IPS DF 6.9 (cell line): ENCODE measurements around the gene NRXN3.

ENCODE experiments used
- DNase-seq: peaks from one replicate; pipeline ENCODE4 v3.0.0-alpha.2; 2013; ENCODE audit warnings: low read depth, low spot score
- H3K27ac ChIP-seq: one replicate; pipeline ENCODE4 v1.5.1; 2013; ENCODE audit warnings: low read length, control low read depth
- H3K27me3 ChIP-seq: 2 replicates; pipeline ENCODE4 v1.6.1; 2013; ENCODE audit warnings: mild to moderate bottlenecking, low read length; ENCODE audit not compliant: control insufficient read depth, insufficient read depth
- H3K36me3 ChIP-seq: 2 replicates; pipeline ENCODE4 v1.6.1; 2013; ENCODE audit warnings: low read length; ENCODE audit not compliant: control insufficient read depth, insufficient read depth
- H3K4me1 ChIP-seq: 2 replicates; pipeline ENCODE4 v1.6.1; 2013; ENCODE audit warnings: low read length; ENCODE audit not compliant: control insufficient read depth, insufficient read depth
- H3K4me3 ChIP-seq: 2 replicates; pipeline ENCODE4 v1.5.1; 2013; ENCODE audit warnings: mild to moderate bottlenecking, low read length
- H3K9me3 ChIP-seq: 2 replicates; pipeline ENCODE4 v1.6.1; 2013; ENCODE audit warnings: low read length, inconsistent platforms; ENCODE audit not compliant: control insufficient read depth, insufficient read depth
- WGBS: extraction: QIAGEN DNeasy Blood & Tissue Kit; methylation state at CpG from one replicate; pipeline ENCODE4 v1.1.7; 2013; ENCODE audit warnings: mixed read lengths, missing lambda C conversion rate; ENCODE audit not compliant: insufficient read length, insufficient coverage; 5-methylcytosine and 5-hydroxymethylcytosine counted together

NRXN3 gene

DNA sequence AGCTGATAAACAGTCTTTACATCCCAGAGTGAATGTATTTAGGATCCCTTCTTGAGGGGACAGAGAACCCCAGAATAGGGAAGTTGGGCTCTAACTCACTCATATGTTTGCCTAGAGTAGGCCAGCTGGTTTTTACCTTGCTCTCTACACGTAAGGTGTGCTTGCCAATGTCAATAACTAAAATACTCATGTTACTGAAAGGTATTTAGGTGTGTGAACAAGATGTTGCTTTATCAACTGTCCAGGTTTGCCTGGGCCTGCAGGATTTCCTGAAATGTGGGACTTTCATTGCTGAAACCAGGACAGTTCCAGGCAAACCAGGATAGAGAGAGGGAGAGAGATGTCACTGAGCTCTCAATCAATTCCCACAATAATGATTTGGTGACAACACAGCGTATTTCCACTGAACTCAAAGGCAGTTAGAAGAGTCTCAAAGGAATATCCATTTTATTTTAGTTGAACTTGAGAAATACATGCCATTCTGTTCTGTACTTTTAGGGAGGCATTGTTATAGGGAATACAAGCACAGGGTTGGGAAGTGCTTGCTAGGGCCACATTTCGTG, 171.7 kb downstream of the NRXN3 start:
- Histone ChIP-seq H3K9me3 (no peaks in the 10 kb centered on the region), H3K27ac (no peak overlapping the region), H3K36me3 (no peaks in the 10 kb centered on the region), H3K4me1 (0 out of 2 replicates have a peak, but pooled peaks cover 2% of the 10 kb centered on the region), H3K27me3 (no peaks in the 10 kb centered on the region), H3K4me3 (no peak overlapping the region)
- DNase-seq: no peak
- WGBS: no CpG with 5 or more reads among the region's 3 CpGs

DNA sequence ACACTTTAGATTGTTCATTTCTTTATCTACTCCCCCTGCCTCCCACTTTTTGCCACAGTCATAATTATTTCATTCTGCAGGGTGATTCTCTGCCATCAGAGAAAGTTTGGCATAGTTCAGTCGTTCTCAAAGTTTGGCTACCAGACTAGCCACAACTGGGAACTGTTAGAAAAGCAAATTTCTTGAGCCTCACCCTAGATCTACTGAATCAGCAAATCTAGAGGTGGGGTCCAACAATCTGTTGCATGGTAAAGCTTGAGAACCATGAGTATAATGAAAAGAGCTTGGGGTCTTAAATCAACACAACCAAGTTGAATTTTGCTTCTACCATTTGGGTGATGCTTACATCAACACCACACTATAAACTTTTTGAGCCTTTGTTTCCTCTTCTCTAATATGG, 172.7 kb downstream of the NRXN3 start:
- WGBS: no CpG with 5 or more reads among the region's 1 CpG
- no peaks in the 10 kb centered on the region for H3K9me3 ChIP-seq
- H3K4me1 ChIP-seq: peaks cover 2% of the 10 kb centered on the region; the same call in 1 of the 2 replicates
- DNase-seq: no peak
- no peaks in the 10 kb centered on the region for H3K27me3 ChIP-seq
- H3K27ac ChIP-seq: no peak overlapping the region
- no peaks in the 10 kb centered on the region for H3K36me3 ChIP-seq
- no peak overlapping the region for H3K4me3 ChIP-seq

DNA sequence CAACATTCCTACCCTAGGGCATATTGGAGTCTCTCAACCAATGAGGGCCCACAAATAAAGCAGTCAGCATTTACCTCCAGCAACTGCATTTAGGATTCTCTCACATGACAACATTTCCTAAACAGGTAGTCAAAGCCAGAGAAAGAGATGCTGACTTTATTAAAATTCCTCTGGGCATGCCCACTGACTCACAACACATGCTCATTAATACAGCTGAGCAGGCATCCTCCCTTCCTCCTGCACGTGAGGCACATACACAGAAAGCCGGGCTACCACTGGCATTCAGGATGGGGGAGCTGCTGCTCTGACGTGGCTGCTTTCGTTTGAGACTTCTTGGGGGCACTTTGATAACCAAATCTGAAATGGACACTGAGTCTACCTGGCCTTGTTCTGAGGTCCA, 174.1 kb downstream of the NRXN3 start:
- no peaks in the 10 kb centered on the region for H3K27me3 ChIP-seq
- no peak for DNase-seq
- no peaks in the 10 kb centered on the region for H3K36me3 ChIP-seq
- H3K4me1 ChIP-seq: peaks cover 2% of the 10 kb centered on the region; the same call in 1 of the 2 replicates
- WGBS: no CpG with 5 or more reads among the region's 4 CpGs
- H3K4me3 ChIP-seq: no peak overlapping the region
- no peak overlapping the region for H3K27ac ChIP-seq
- no peaks in the 10 kb centered on the region for H3K9me3 ChIP-seq

DNA sequence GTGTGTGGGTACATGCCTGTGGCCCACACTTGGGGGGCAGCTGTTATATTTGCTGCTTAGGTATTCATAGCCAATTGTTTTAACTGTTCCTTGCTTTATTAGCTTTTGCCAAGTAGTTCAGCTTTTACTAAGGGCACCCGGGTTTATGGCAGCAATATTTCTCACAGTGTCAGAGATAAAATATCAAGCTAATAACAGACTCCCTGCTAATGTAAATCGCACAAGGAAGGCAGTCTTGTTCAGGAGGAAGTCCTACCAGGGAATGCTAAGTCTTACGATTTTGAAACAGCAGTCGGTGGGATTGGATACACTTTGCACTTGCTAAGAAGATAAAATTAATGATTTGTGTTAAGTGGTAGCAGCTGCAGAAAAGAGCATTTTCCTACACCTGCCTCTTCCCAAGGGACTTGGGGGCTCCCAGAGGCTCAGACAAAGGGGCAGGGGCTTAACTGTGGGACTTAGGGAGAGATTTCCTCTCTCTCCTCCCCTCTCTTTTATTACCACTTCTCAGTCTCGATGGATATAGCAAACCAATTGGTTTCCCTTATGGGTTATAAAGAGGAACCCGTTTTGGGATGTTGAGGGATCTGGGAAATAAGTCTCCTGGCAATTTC, 175.1 kb downstream of the NRXN3 start:
- Histone ChIP-seq H3K9me3 (no peaks in the 10 kb centered on the region), H3K4me3 (no peak overlapping the region), H3K27ac (no peak overlapping the region), H3K4me1 (peaks cover 2% of the 10 kb centered on the region; the same call in 1 of the 2 replicates), H3K36me3 (no peaks in the 10 kb centered on the region), H3K27me3 (no peaks in the 10 kb centered on the region)
- no CpG with 5 or more reads among the region's 6 CpGs for WGBS
- DNase-seq: no peak

DNA sequence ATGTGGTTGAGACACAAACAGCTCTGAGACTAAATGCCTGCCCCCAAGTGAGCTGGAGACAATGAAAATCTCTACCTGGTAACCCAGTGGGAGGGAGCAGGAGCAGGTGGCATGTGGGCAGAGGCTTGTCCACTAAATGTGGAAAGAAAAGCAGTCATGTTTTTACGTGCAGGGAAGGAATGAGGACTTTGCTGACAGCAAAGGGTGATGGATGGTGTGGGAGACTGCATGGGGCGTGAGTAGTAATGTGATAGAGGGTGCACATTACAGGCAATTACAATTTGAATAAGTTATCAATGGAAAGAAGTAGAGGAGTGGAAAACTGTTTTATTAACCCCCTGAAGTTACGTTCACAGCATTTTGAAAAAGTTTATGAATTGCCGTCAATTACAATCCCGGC, 176.6 kb downstream of the NRXN3 start:
- no peaks in the 10 kb centered on the region for H3K27me3 ChIP-seq
- no peak overlapping the region for H3K27ac ChIP-seq
- H3K4me3 ChIP-seq: no peak overlapping the region
- DNase-seq: no peak
- H3K9me3 ChIP-seq: no peaks in the 10 kb centered on the region
- H3K36me3 ChIP-seq: no peaks in the 10 kb centered on the region
- peaks cover 2% of the 10 kb centered on the region; the same call in 1 of the 2 replicates for H3K4me1 ChIP-seq
- 100% methylated on average over 1 of the region's 5 CpGs for WGBS

DNA sequence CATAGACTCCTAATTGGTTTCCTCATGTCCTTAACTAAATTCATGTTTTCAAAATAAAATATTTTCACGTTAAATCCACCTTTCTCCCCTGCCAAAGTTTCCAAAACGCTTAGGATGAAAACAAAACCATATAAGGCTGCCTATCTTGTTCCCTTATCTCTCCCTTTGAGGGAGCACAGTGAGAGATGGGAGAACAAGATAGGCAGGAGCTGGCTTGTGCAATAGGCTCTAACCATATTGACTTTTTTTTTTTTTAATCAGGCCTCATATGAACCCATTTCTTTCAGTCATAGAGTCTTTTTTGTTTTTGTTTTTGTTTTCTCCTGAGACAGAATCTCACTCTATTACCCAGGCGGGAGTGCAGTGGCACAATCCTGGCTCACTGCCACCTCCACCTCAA, 184.9 kb downstream of the NRXN3 start:
- 100% methylated on average over 2 of the region's 3 CpGs for WGBS

DNA sequence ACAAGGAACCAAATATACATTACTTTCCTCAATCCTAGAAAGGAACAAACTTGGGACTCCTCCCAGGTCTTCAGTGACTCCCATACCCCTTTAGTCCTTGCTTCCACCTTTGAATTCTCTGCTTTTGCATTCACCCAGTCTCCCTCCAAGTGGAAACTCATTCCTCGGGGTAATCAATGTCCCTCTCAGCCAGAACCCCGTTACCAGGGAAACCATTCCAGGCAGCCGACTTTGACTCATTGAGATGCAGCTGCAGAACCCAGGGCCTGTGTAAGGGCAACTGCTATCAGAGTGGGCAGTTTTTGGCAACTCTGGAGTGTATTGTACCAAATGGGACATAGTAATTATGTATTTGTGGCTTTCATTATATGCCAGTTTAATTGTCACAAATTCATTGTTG, 186.2 kb downstream of the NRXN3 start:
- no peaks in the 10 kb centered on the region for H3K36me3 ChIP-seq
- H3K27me3 ChIP-seq: no peaks in the 10 kb centered on the region
- no peaks in the 10 kb centered on the region for H3K9me3 ChIP-seq
- H3K4me1 ChIP-seq: no peaks in the 10 kb centered on the region
- no CpG with 5 or more reads among the region's 3 CpGs for WGBS
- no peak for DNase-seq
- no peak overlapping the region for H3K27ac ChIP-seq
- no peak overlapping the region for H3K4me3 ChIP-seq

More for the DNA sequence above, 184.9 kb downstream of the NRXN3 start:
- Histone ChIP-seq H3K36me3 (no peaks in the 10 kb centered on the region), H3K4me3 (no peak overlapping the region), H3K9me3 (no peaks in the 10 kb centered on the region), H3K27me3 (no peaks in the 10 kb centered on the region), H3K27ac (no peak overlapping the region), H3K4me1 (no peaks in the 10 kb centered on the region)
- no peak for DNase-seq

DNA sequence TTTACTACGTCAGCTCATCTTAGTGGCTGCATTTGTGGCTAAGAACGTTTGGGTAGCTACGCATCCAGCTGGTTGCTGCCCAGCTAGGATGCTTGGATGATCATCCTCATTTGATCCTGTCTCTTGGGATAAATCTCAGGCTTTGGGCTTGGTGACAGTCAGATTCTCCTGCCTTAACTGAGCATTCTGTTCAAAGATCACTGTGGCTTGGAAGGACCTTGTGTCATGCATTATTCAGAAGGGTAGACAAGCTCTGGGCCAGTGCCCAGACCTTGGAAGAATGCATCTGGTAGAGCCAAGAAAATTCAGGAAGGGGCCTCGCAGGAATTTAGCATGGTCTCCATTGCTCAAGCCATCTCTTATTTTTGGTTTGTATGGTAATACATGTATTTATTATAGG, 188.4 kb downstream of the NRXN3 start:
- H3K4me3 ChIP-seq: no peak overlapping the region
- H3K4me1 ChIP-seq: no peaks in the 10 kb centered on the region
- no peak overlapping the region for H3K27ac ChIP-seq
- DNase-seq: no peak
- H3K36me3 ChIP-seq: no peaks in the 10 kb centered on the region
- no CpG with 5 or more reads among the region's 4 CpGs for WGBS
- no peaks in the 10 kb centered on the region for H3K27me3 ChIP-seq
- H3K9me3 ChIP-seq: no peaks in the 10 kb centered on the region

DNA sequence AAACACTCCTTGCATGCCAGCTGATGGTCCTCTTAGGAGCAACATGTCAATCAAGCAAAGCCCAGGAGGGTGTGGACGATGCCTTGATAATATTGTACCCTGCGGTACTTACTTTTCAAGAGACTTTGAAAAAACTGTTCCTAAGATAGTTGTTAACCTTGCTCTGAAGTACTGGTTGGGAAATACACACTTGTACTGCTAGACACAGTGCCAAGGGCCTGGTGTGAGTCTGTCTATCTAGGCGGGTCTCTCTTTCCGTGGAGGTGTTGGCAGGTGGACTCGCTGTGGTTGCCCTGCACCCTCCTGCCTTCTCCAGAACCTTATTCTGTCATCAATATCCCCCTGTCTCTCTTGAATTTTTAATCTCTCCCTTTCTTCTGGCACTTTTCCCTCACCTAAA, 189.4 kb downstream of the NRXN3 start:
- H3K27ac ChIP-seq: no peak overlapping the region
- H3K27me3 ChIP-seq: no peaks in the 10 kb centered on the region
- no peaks in the 10 kb centered on the region for H3K4me1 ChIP-seq
- no CpG with 5 or more reads among the region's 5 CpGs for WGBS
- no peak overlapping the region for H3K4me3 ChIP-seq
- no peaks in the 10 kb centered on the region for H3K9me3 ChIP-seq
- no peak for DNase-seq
- H3K36me3 ChIP-seq: no peaks in the 10 kb centered on the region

DNA sequence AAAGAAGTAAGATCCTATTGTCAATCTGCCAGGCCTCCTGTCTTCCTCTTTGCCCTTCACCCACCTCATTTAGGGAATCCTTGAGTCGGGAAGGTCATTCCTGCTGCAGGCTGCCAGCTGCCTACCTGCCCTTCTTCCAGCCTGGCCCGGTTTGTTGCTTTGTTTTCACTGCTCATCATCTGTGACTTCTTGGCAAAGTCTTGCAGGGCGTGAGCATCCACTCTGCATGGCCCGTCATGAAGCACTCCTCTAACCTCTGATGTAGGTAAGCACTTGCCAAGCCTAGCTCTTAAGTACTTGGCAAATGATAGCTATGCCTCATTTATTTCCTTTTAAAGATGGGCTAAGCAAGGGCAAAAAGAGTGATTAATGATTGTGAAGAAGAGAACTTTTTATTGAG, 192.8 kb downstream of the NRXN3 start:
- DNase-seq: no peak
- H3K27me3 ChIP-seq: no peaks in the 10 kb centered on the region

DNA sequence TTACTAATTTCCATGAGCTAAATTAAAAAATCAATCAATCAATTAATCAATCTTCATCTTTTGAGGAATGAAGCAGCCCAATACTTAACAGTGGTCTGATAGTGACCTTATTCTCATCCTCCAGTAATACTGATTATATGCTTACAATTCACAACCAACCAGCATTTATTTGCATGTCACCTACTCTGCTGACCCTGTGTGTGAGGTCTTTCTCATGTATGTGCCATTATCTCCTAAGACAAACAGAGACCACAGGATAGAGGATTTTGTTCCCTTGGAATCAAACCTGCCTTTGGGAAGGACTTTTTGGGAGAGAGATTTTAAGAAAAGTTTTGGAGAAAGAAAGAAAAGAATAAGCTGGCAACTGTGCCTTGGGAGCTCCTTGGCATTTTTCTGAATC, 197.2 kb downstream of the NRXN3 start:
- Histone ChIP-seq H3K4me3 (no peak overlapping the region), H3K4me1 (no peaks in the 10 kb centered on the region), H3K27me3 (no peaks in the 10 kb centered on the region), H3K9me3 (no peaks in the 10 kb centered on the region; the same call in 1 of the 2 replicates), H3K36me3 (no peaks in the 10 kb centered on the region), H3K27ac (no peak overlapping the region)
- DNase-seq: no peak

More for the DNA sequence above, 192.8 kb downstream of the NRXN3 start:
- no peaks in the 10 kb centered on the region; the same call in 1 of the 2 replicates for H3K9me3 ChIP-seq
- H3K36me3 ChIP-seq: no peaks in the 10 kb centered on the region
- no peak overlapping the region for H3K27ac ChIP-seq
- no peaks in the 10 kb centered on the region for H3K4me1 ChIP-seq
- H3K4me3 ChIP-seq: no peak overlapping the region
- WGBS: no CpG with 5 or more reads among the region's 4 CpGs
